ENCODE data around the gene GLDN. TPM values are rescaled to one million over a fixed set of nuclear protein-coding genes. Genes with fewer than 3 reads are reported as not detected.

GLDN gene
- polyA plus RNA-seq, 2 of the 4 experiments (the other 2 are of a cell fraction): 0.03 to 0.25 TPM

DNA sequence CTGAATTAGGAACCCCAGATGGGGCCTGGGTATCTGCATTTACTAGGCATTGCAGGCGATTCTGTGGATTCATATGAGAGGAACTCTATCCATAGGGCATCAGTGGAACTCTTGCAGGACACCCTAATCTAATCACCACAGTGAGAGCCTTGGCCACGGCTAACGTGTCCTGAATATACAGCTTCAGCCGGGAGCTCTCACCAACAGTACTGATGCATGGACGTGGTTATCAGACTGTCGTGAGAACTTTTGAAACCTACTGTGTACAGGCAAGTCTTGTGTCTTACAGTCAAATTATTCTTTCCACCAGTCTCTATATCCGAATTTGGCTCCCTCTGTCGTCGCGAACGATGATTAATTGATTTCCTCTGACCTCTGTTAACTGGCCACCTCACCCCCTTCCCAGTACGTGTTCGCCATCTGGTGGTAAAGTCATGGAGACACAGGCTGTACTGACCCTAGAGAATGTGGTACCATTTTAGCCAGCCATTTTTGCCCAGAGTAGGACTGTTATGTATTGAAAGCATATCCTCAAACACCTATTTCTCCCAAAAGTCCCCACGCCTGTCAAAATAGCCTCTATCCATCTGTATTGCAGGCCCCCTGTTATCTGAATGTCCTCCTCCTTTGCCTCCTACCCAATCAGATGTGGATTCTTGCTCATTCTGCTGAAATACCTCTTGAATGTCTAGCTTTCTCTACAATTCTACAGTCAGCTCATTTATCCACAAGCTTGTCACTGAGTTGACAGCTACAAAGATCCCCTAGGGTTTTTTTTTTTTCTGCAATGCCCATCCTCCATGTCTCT is 39.7 kb downstream of the GLDN start (continued):
- TF ChIP-seq ELK1 (IDR thresholded peaks at IDR 0.05; ENCODE audit: low read depth, low read length) (no peak), SMC3 (IDR thresholded peaks at IDR 0.05) (peak; percentile 99), HOXB5 (CRISPR knock-in tag; IDR thresholded peaks at IDR 0.05) (peak; percentile 99)

DNA sequence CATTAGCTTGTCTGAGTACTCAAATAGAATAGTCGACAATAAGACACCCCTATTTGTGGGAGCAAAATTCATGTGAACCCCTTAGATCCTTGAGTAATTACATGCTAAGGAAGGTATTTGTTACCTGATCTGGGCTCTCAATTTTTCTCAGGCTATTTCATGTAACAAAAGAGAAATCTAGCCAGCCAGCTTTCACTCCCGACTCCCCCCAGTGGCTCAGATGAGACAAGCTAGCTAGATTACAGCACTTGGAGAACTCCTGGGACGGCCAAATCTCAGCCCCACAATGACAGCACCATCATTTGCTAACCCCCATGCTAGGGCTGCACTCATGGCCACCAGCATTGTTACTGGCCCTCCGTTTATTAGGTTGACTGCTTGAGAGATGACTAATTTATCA is 41.3 kb downstream of the GLDN start:
- H3K4me3 ChIP-seq: no peak overlapping the region
- 0 out of 3 replicates have a peak overlapping the region, but pooled peaks have one; percentile 1 for H3K4me2 ChIP-seq
- FAIRE-seq (no peak), DNase-seq (ENCODE audit: low read depth in 1 of 2, low spot score in 1 of 2) (peak; percentile 48 to 55), ATAC-seq (peak; percentile 65 to 78; a peak in 5 of 6 replicates)
- CTCF ChIA-PET: interaction anchor here (0.6 to 10.6 kb wide), 20 partner anchors 9 to 277 kb away, joined by 3 to 228 read pairs (median 6); no protein-coding TSS in a partner anchor
- 9% methylated on average over 4 of the region's 4 CpGs for WGBS (ENCODE audit: missing lambda C conversion rate)
- H3K9me3 ChIP-seq: no peaks in the 10 kb centered on the region
- H3K4me1 ChIP-seq: no peaks in the 10 kb centered on the region
- POLR2A ChIA-PET: no interaction called here
- TF ChIP-seq SMC3 (IDR thresholded peaks at IDR 0.05) (peak; percentile 39), RAD21 (conservative IDR thresholded peaks at IDR 0.05 in 1 of 2, IDR thresholded peaks at IDR 0.05 in 1 of 2) (peak; percentile 34 to 36; a peak in 3 of 5 replicates)
- TF ChIP-seq, protein P1, sequence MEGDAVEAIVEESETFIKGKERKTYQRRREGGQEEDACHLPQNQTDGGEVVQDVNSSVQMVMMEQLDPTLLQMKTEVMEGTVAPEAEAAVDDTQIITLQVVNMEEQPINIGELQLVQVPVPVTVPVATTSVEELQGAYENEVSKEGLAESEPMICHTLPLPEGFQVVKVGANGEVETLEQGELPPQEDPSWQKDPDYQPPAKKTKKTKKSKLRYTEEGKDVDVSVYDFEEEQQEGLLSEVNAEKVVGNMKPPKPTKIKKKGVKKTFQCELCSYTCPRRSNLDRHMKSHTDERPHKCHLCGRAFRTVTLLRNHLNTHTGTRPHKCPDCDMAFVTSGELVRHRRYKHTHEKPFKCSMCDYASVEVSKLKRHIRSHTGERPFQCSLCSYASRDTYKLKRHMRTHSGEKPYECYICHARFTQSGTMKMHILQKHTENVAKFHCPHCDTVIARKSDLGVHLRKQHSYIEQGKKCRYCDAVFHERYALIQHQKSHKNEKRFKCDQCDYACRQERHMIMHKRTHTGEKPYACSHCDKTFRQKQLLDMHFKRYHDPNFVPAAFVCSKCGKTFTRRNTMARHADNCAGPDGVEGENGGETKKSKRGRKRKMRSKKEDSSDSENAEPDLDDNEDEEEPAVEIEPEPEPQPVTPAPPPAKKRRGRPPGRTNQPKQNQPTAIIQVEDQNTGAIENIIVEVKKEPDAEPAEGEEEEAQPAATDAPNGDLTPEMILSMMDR (IDR thresholded peaks at IDR 0.05): peak; percentile 49
- TF ChIP-seq, protein P2, sequence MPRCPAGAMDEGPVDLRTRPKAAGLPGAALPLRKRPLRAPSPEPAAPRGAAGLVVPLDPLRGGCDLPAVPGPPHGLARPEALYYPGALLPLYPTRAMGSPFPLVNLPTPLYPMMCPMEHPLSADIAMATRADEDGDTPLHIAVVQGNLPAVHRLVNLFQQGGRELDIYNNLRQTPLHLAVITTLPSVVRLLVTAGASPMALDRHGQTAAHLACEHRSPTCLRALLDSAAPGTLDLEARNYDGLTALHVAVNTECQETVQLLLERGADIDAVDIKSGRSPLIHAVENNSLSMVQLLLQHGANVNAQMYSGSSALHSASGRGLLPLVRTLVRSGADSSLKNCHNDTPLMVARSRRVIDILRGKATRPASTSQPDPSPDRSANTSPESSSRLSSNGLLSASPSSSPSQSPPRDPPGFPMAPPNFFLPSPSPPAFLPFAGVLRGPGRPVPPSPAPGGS (IDR thresholded peaks at IDR 0.05): no peak
- H3K27ac ChIP-seq: no peak overlapping the region

DNA sequence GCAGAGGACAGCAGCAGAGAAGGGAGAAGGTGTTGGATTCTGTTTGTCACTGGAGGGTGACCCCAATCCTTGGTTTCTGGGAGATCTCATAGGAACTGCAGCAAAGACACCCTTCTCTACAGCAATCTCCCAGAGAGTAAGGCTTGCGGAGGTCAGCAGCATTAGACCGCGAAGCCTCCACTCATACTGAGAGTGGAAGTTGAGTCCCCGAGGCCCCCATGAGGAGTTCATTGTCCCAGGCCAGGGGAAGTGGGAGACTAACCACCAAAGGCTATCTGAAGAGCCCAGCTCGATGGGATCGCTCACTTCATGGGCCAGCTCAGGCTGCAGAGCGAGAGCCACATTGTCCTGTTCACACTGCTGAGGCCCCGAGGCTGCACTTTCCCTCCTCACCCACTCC is 44.6 kb downstream of the GLDN start:
- Histone ChIP-seq H3K4me2 (no peak overlapping the region), H3K9me3 (no peaks in the 10 kb centered on the region), H3K4me1 (no peaks in the 10 kb centered on the region), H3K27ac (no peak overlapping the region), H3K4me3 (no peak overlapping the region)
- FAIRE-seq: no peak
- CTCF ChIA-PET: interaction anchor here (1.0 to 10.1 kb wide), 5 partner anchors 16 to 223 kb away, joined by 3 to 96 read pairs (median 22); no protein-coding TSS in a partner anchor
- TF ChIP-seq FOXS1 (CRISPR knock-in tag; IDR thresholded peaks at IDR 0.05): no peak
- TF ChIP-seq FOSB (CRISPR knock-in tag; IDR thresholded peaks at IDR 0.05): no peak
- TF ChIP-seq, protein P3, sequence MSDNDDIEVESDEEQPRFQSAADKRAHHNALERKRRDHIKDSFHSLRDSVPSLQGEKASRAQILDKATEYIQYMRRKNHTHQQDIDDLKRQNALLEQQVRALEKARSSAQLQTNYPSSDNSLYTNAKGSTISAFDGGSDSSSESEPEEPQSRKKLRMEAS (IDR thresholded peaks at IDR 0.05): no peak
- TF ChIP-seq HES2 (IDR thresholded peaks at IDR 0.05): no peak
- TF ChIP-seq CBX8 (IDR thresholded peaks at IDR 0.05): no peak
- no peak for TF ChIP-seq EHF (CRISPR knock-in tag; IDR thresholded peaks at IDR 0.05)
- no peak for TF ChIP-seq E2F6 (IDR thresholded peaks at IDR 0.05; ENCODE audit: borderline replicate concordance, low read depth)
- TF ChIP-seq, protein P4, sequence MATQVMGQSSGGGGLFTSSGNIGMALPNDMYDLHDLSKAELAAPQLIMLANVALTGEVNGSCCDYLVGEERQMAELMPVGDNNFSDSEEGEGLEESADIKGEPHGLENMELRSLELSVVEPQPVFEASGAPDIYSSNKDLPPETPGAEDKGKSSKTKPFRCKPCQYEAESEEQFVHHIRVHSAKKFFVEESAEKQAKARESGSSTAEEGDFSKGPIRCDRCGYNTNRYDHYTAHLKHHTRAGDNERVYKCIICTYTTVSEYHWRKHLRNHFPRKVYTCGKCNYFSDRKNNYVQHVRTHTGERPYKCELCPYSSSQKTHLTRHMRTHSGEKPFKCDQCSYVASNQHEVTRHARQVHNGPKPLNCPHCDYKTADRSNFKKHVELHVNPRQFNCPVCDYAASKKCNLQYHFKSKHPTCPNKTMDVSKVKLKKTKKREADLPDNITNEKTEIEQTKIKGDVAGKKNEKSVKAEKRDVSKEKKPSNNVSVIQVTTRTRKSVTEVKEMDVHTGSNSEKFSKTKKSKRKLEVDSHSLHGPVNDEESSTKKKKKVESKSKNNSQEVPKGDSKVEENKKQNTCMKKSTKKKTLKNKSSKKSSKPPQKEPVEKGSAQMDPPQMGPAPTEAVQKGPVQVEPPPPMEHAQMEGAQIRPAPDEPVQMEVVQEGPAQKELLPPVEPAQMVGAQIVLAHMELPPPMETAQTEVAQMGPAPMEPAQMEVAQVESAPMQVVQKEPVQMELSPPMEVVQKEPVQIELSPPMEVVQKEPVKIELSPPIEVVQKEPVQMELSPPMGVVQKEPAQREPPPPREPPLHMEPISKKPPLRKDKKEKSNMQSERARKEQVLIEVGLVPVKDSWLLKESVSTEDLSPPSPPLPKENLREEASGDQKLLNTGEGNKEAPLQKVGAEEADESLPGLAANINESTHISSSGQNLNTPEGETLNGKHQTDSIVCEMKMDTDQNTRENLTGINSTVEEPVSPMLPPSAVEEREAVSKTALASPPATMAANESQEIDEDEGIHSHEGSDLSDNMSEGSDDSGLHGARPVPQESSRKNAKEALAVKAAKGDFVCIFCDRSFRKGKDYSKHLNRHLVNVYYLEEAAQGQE (IDR thresholded peaks at IDR 0.05): no peak
- ATAC-seq: no peak
- POLR2A ChIA-PET: no interaction called here
- no peak for DNase-seq (ENCODE audit: low read depth in 1 of 2, low spot score in 1 of 2)
- WGBS (ENCODE audit: missing lambda C conversion rate): 65% methylated on average over 8 of the region's 8 CpGs
